Stimulated activated CD8-positive, alpha-beta memory T cell treated with anti-CD3 and anti-CD28 coated beads, Interleukin-4, amount 100 ng/mL, for 48 hours (primary cell): ENCODE data around the gene CDKL5.

ENCODE experiments used
- DNase-seq: peaks from one replicate; pipeline ENCODE4 v3.0.0-alpha.2; 2020

Gene CDKL5

GRCh38 chrX:18461431-18461830 is 36.0 kb downstream of the CDKL5 start:
- DNase-seq = no peak

- DNase-seq = no peak
These were observed 39.1 kb downstream of the CDKL5 start for GRCh38 chrX:18464499-18464898.

DNA sequence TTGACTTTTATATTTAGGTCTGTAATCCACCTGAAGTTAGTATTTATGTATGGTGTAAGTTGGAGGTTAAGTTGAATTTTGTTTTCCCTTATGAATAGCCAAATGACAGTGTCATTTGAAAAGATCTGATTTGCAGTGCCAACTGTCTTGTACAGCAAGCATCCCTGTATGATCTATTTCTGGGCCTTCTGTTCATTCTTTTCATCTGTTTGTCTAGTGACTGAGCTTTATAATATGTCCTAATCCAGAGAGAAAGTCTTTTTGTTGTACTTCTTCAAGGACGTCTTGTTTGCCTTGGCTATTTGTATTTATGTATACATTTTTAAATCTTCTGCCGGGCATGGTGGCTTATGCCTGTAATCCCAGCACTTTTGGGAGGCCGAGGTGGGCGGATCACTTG is 39.6 kb downstream of the CDKL5 start:
- no peak for DNase-seq

DNA sequence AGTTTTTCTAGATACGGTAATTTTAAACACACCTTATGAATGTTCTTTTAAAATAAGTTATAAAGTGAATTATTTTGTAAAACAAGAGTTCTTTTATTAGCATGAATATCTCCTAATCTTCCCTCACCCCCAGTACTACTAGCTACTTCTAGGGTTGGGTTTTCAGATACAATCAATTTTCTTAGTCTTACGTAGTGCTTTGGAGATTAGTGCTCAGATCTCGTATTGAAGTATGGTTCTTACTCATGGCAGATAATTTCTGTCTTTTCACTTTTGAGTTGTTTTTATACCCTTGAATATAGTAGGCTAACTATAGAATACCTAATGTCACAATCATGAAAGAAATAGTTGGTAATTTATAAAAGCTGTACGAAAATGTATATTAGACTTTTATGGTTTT is 43.2 kb downstream of the CDKL5 start:
- DNase-seq = no peak

DNA sequence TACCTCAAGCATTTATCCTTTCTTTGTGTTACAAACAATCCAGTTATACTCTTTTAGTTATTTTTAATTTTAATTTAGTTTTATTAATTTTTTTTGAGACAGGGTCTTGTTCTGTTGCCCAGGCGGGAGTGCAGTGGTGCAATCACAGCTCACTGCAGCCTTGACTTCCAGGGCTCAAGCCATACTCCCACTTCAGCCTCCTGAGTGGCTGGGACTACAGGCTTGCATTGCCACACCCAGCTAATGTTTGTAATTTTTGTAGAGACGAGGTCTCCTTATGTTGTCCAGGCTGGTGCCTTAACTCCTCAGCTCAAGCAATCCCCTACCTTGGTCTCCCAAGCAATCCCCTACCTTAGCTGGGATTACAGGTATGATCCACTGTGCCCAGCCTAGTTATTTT is 45.9 kb downstream of the CDKL5 start:
- DNase-seq = no peak

GRCh38 chrX:18490806-18491555 is 65.6 kb downstream of the CDKL5 start:
- no peak for DNase-seq

- DNase-seq = no peak
These were observed 66.4 kb downstream of the CDKL5 start for GRCh38 chrX:18491587-18492340.

GRCh38 chrX:18534949-18535348 is 109.5 kb downstream of the CDKL5 start:
- DNase-seq = no peak

DNA sequence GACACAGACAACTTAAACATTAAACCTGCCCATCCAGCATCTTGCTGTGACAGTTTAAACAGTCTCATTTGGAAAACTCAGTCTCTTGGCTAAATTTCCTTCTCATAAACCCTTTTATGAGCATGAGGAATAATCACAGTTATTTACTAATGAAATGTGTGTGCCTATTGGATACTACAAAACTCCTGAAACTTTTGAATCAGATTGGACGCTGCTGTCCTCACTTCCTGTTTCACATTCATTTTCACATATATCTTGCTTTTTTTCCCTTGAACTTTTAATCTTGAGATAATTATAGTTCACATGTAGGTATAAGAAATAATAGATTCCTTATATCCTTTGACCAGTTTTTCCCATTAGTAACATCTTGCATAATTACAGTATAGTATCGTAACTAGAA is 111.7 kb downstream of the CDKL5 start:
- no peak for DNase-seq

DNA sequence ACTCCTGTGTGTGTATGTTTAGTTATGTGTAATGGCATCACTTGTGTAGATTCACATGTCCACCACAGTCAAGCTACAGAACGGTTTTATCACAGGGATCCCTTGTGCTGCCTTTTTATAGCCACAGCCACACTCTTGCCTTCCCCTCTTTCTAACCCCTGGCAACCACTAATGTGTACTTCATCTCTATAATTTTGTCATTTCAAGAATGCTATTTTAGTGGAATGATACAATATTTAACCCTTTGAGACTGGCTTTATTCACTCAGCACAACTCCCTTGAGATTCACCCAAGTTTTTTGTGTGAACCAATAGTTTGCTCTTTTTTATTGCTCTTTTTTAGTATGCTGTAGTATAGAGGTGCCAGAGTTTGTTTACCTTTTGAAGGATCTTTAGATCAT is 112.1 kb downstream of the CDKL5 start:
- no peak for DNase-seq

GRCh38 chrX:18542131-18542530 is 116.7 kb downstream of the CDKL5 start:
- no peak for DNase-seq

- DNase-seq = no peak
These were observed 117.5 kb downstream of the CDKL5 start for GRCh38 chrX:18542905-18543304.

- no peak for DNase-seq
These were observed 118.3 kb downstream of the CDKL5 start for GRCh38 chrX:18543738-18544137.

GRCh38 chrX:18545771-18546170 is 120.4 kb downstream of the CDKL5 start:
- no peak for DNase-seq

DNA sequence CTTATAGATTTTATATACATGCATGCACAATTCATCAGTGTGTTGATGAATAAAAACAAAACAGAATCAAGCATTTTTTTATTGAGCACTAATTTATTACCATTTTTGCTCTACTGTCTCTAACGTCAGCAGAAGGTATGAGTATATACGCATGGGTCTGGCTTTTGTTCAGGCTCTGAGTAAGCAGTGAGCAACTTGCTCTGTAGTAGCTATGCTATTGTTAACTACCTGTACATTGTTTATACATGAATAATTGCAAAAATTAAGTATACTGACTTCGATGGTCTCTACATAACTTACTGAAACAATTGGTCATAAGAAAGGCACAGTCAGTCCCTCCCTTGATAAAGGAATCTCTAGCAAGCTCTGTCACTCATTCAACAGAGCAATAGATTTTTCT is 123.6 kb downstream of the CDKL5 start:
- DNase-seq = no peak

GRCh38 chrX:18549643-18550042 is 124.2 kb downstream of the CDKL5 start:
- DNase-seq = no peak

DNA sequence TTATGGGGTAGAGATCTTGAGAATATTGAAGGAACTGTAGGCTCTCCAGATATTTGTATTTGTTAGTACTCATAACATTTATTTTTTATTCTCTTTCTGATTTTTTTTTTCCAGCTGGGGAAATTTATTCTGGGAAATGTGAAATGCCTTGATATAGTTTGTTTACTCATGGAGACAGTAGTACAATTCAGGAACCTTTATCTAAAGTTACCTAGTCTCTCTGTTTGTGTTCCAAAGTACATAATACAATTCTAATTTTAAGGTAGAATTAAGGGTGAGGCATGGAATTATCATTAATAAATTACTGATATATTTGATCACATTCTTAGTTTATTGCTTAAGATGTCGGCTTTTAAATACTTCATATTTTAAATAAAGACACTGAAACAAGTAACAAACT is 132.5 kb downstream of the CDKL5 start:
- no peak for DNase-seq

- DNase-seq = no peak
These were observed 133.4 kb downstream of the CDKL5 start for GRCh38 chrX:18558799-18559198.

GRCh38 chrX:18561020-18561419 is 135.6 kb downstream of the CDKL5 start:
- no peak for DNase-seq

DNA sequence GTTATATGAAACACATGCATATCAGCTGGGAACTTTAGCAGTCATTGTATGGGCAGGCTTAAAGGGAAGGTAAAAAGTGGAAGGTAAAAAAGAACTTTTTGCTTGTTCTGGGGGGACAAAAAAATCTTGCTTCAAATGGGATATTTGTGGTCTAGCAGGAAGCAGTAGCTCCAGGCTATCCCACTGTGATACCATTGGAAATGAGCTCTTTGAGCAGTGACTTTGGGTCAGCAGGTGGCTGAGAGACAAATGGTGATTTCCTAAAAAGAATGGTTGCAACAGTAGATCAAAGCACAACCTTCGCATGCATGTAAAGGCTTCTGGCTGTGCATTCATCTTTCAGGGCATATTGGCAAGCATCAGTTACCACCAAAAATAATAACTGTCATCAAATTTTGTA is 140.3 kb downstream of the CDKL5 start:
- no peak for DNase-seq

- DNase-seq = no peak
These were observed 141.3 kb downstream of the CDKL5 start for GRCh38 chrX:18566748-18567147.

DNA sequence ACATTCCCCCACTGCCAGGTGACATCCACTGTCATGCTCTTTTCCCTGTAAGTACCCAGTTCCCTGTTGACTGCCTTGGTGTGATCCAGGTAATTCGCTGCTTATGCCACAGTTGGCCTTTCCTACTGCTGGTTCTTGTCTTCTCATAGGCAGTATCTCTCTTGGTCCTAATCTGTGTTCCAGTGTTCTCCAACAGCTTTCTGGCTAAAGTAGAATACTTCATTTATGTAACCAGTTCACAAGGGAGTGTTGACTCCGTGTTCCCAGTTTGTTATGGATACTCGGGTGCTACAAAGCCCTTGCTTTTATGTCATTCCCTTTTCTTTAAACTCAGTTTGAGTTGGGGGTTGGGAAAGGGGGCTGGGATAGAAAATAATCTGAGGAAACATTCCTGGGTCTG is 148.1 kb downstream of the CDKL5 start:
- DNase-seq = no peak

DNA sequence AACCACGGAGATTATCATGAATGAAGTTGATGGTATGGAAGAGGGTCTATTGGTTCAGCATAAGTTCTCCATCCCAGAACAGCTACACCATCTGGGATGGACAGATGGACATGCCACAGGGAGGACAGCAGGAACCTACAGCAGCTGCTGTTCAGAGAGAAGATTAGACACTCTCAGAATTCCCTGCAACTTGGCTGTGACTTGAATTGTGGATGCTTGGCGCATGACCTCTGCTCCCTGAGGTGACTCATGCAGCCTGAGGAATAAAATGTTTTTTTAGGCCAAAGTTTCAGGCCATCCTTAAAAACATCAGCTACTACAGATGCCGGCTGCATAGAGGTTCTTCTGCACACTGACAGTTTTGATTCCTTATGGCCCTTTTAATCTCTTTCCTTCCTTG is 149.2 kb downstream of the CDKL5 start:
- no peak for DNase-seq

GRCh38 chrX:18575744-18576143 is 150.3 kb downstream of the CDKL5 start:
- no peak for DNase-seq

GRCh38 chrX:18577400-18577799 is 152.0 kb downstream of the CDKL5 start:
- no peak for DNase-seq
